Natural killer cell (primary cell): Measurements from ENCODE around the gene LPCAT2. TPM values are rescaled to one million over a fixed set of nuclear protein-coding genes. Genes with fewer than 3 reads are reported as not detected.

ENCODE experiments used
- ATAC-seq, 3 donors: fragments of 150-1000 bp in 2 of 3; fragments of 200-7000 bp in 1 of 3; cut with Tn5 transposase; 1 replicate in 1 of 3; 2 replicates in 2 of 3; pipeline ENCODE4 v1.10.0; 2021; ENCODE audit warnings: mild to moderate bottlenecking in 2 of 3, moderate library complexity in 2 of 3
- DNase-seq, 2 donors: peaks; one replicate each; pipeline versions ENCODE4 v3.0.0 to v3.0.0-alpha.2; 2013 to 2021; ENCODE audit warnings: mixed read lengths in 1 of 2
- H3K27ac ChIP-seq: one replicate; pipeline ENCODE4 v1.5.1; 2013; ENCODE audit warnings: mild to moderate bottlenecking, low read length
- H3K27me3 ChIP-seq: one replicate; pipeline ENCODE4 v1.6.1; 2013; ENCODE audit warnings: low read length; ENCODE audit not compliant: control insufficient read depth, insufficient read depth
- H3K36me3 ChIP-seq: one replicate; pipeline ENCODE4 v1.6.1; 2013; ENCODE audit warnings: low read length; ENCODE audit not compliant: control insufficient read depth, insufficient read depth
- H3K4me1 ChIP-seq: one replicate; pipeline ENCODE4 v1.6.1; 2013; ENCODE audit warnings: low read length; ENCODE audit not compliant: control insufficient read depth, insufficient read depth
- H3K4me3 ChIP-seq: one replicate; pipeline ENCODE4 v1.5.1; 2013; ENCODE audit warnings: low read length
- H3K9me3 ChIP-seq: one replicate; pipeline ENCODE4 v1.6.1; 2013; ENCODE audit warnings: low read length; ENCODE audit not compliant: control insufficient read depth, insufficient read depth
- H3K27ac Mint-ChIP-seq, 2 donors: one replicate each; pipeline ENCODE4 v1.8.0; 2022; ENCODE audit warnings: mild to moderate bottlenecking in 2 of 2, mixed read lengths in 2 of 2, moderate library complexity in 1 of 2
- H3K27me3 Mint-ChIP-seq, 2 donors: one replicate each; pipeline ENCODE4 v1.8.0; 2022; ENCODE audit warnings: low read depth in 2 of 2, mixed read lengths in 2 of 2
- H3K36me3 Mint-ChIP-seq: one replicate; pipeline ENCODE4 v1.8.0; 2022; ENCODE audit warnings: mixed read lengths
- H3K4me1 Mint-ChIP-seq, 2 donors: one replicate each; pipeline ENCODE4 v1.8.0; 2022; ENCODE audit warnings: mixed read lengths in 2 of 2
- H3K4me3 Mint-ChIP-seq: one replicate; pipeline ENCODE4 v1.8.0; 2022; ENCODE audit warnings: mild to moderate bottlenecking, moderate library complexity, mixed read lengths
- H3K9me3 Mint-ChIP-seq, 2 donors: one replicate each; pipeline ENCODE4 v1.8.0; 2022; ENCODE audit warnings: mixed read lengths in 2 of 2
- CTCF ChIP-seq: fragments of 200-600 bp; IDR thresholded peaks from one replicate; pipeline ENCODE4 v1.8.0; 2022; ENCODE audit warnings: antibody characterized with exemption
- WGBS: methylation state at CpG from one replicate; pipeline ENCODE4 v1.1.7; 2013; ENCODE audit warnings: missing lambda C conversion rate; ENCODE audit not compliant: insufficient coverage; 5-methylcytosine and 5-hydroxymethylcytosine counted together
- intact Hi-C: fragments of 100-400 bp; cut with micrococcal nuclease; formaldehyde crosslinking; loops from one replicate; pipeline ENCODE4 v1.14.2; 2022
- total RNA-seq, 4 donors: library from RNA; stranded (reverse); fragments of 120-200 nt in 1 of 4; gene quantifications; one replicate each; pipeline versions ENCODE4 v1.2.3 to v1.2.4, GENCODE V29; 2013 to 2022

Gene LPCAT2
- total RNA-seq, 3 donors from 2014 or later (not counting 1 experiment from before 2014, with no cell fraction given) = 1.6 to 23.5 (median 3.1) TPM

GRCh38 chr16:55510185-55510805 lies 1.4 kb downstream of the LPCAT2 start:
- Mint-ChIP-seq H3K4me3 (peak overlapping the region; percentile 62), H3K4me1 (peaks cover 5 to 15% of the 10 kb centered on the region in 2 donors), H3K9me3 (peaks cover 0 to 4% of the 10 kb centered on the region in 2 donors), H3K27me3 (peaks cover 24 to 39% of the 10 kb centered on the region in 2 donors), H3K36me3 (no peaks in the 10 kb centered on the region), H3K27ac (no peak overlapping the region)
- TF ChIP-seq CTCF = no peak
- intact Hi-C loops = no loop called here
- ATAC-seq = peak in 1 of 3 donors; percentile 52
- DNase-seq = no peak
- WGBS = 0% methylated on average over 2 of the region's 4 CpGs
- no peak overlapping the region for H3K27ac ChIP-seq
- H3K4me1 ChIP-seq = peaks cover 11% of the 10 kb centered on the region
- H3K27me3 ChIP-seq = peaks cover 14% of the 10 kb centered on the region
- no peaks in the 10 kb centered on the region for H3K9me3 ChIP-seq
- no peak overlapping the region for H3K4me3 ChIP-seq
- H3K36me3 ChIP-seq = no peaks in the 10 kb centered on the region

- Mint-ChIP-seq H3K9me3 (peaks cover 0 to 4% of the 10 kb centered on the region in 2 donors), H3K27me3 (peaks cover 20 to 27% of the 10 kb centered on the region in 2 donors), H3K36me3 (no peaks in the 10 kb centered on the region), H3K4me3 (no peak overlapping the region), H3K27ac (no peak overlapping the region), H3K4me1 (peaks cover 5 to 15% of the 10 kb centered on the region in 2 donors)
- Histone ChIP-seq H3K36me3 (no peaks in the 10 kb centered on the region), H3K4me3 (no peak overlapping the region), H3K27ac (no peak overlapping the region), H3K27me3 (peaks cover 12% of the 10 kb centered on the region), H3K4me1 (peaks cover 11% of the 10 kb centered on the region), H3K9me3 (no peaks in the 10 kb centered on the region)
- 94% methylated on average over 1 of the region's 1 CpG for WGBS
- no peak for ATAC-seq
- TF ChIP-seq CTCF = no peak
- intact Hi-C loops = no loop called here
- DNase-seq = no peak
Observed at GRCh38 chr16:55512941-55513340, 4.1 kb downstream of the LPCAT2 start.

GRCh38 chr16:55513616-55514015 lies 4.7 kb downstream of the LPCAT2 start:
- peaks cover 9% of the 10 kb centered on the region for H3K4me1 ChIP-seq
- no peaks in the 10 kb centered on the region for H3K9me3 ChIP-seq
- Mint-ChIP-seq H3K9me3 (peaks cover 0 to 6% of the 10 kb centered on the region in 2 donors), H3K4me3 (no peak overlapping the region), H3K36me3 (no peaks in the 10 kb centered on the region), H3K27ac (no peak overlapping the region), H3K27me3 (peaks cover 17 to 21% of the 10 kb centered on the region in 2 donors), H3K4me1 (peaks cover 2 to 12% of the 10 kb centered on the region in 2 donors)
- H3K4me3 ChIP-seq = no peak overlapping the region
- DNase-seq (no peak), ATAC-seq (no peak)
- peaks cover 8% of the 10 kb centered on the region for H3K27me3 ChIP-seq
- intact Hi-C loops = no loop called here
- 76% methylated on average over 4 of the region's 5 CpGs for WGBS
- H3K27ac ChIP-seq = no peak overlapping the region
- TF ChIP-seq CTCF = no peak
- H3K36me3 ChIP-seq = no peaks in the 10 kb centered on the region

GRCh38 chr16:55515111-55515510 lies 6.2 kb downstream of the LPCAT2 start:
- H3K4me1 ChIP-seq = no peaks in the 10 kb centered on the region
- Mint-ChIP-seq H3K4me1 (no peaks in the 10 kb centered on the region), H3K9me3 (peaks cover 0 to 4% of the 10 kb centered on the region in 2 donors), H3K27ac (no peak overlapping the region), H3K36me3 (no peaks in the 10 kb centered on the region), H3K4me3 (no peak overlapping the region), H3K27me3 (peaks cover 4 to 9% of the 10 kb centered on the region in 2 donors)
- no peaks in the 10 kb centered on the region for H3K36me3 ChIP-seq
- H3K27me3 ChIP-seq = peaks cover 8% of the 10 kb centered on the region
- no peak for ATAC-seq
- no peak for DNase-seq
- TF ChIP-seq CTCF = no peak
- no peaks in the 10 kb centered on the region for H3K9me3 ChIP-seq
- H3K4me3 ChIP-seq = no peak overlapping the region
- H3K27ac ChIP-seq = no peak overlapping the region
- no CpG with 5 or more reads among the region's 1 CpG for WGBS
- intact Hi-C loops = no loop called here
